Right lung (tissue), 10 donors: ENCODE data around the gene MYOZ2. TPM values are rescaled to one million over a fixed set of nuclear protein-coding genes. Genes with fewer than 3 reads are reported as not detected.

Experiments used
- DNase-seq, 2 donors: peaks; one replicate each; pipeline ENCODE4 v3.0.0-alpha.2; 2013
- long read RNA-seq, 8 donors: transcript quantifications; one replicate each; lab custom pipeline, GENCODE V29; 2026
- polyA plus RNA-seq, 5 donors: library from polyadenylated mRNA; unstranded; fragments of 120-200 nt; gene quantifications; one replicate each; pipeline versions ENCODE4 v1.2.1 to v1.2.3, GENCODE V29; 2013; ENCODE audit warnings: inconsistent platforms in 1 of 5, low replicate concordance in 1 of 5; ENCODE audit not compliant: insufficient read length in 5 of 5, insufficient read depth in 1 of 5

MYOZ2 gene
- polyA plus RNA-seq = 1 to 10 TPM in 1 of 5 donors, under 1 TPM in 4; 0.06 to 8.3 (median 0.20) TPM
- long read RNA-seq, donor 1 = 0 reads
- long read RNA-seq, donor 2 = 0 reads
- long read RNA-seq, donor 3 = 0 reads
- long read RNA-seq, donor 4 = 0 reads
- long read RNA-seq, donor 5 = 0 reads
- long read RNA-seq, donor 6, partial matches to known transcripts = 0 of 1 reads
- long read RNA-seq, donor 6, other reads (novel, unspliced or antisense) = 0 of 1 reads
- long read RNA-seq, donor 7, partial matches to known transcripts = 0 of 2 reads
- long read RNA-seq, donor 7, other reads (novel, unspliced or antisense) = 0 of 2 reads
- long read RNA-seq, donor 8 = 0 reads

DNA sequence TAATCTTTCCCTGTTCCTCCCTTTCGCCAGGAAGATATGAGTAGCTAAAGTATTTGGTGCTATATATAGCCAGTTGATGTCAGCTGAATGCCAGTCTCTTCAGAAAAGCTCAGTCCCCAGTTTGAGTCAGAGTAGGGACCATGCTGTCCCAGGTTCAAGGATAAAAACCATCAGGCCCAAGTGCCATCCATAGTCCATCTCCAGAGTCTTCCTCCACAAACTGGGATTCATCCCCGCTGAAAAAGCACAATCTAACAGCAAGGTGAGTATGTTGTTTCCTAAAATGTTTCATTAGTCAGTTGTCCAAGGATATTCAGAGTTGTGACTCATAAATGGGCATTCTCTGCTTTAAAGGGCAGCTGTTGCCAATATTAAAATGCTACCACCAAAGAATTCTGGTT lies at the start of gene MYOZ2:
MYOZ2 (plus strand) TSS at position 112 of the 401 bp plus-strand sequence. CDS start 694 bp downstream, outside the sequence.
- DNase-seq = no peak

DNA sequence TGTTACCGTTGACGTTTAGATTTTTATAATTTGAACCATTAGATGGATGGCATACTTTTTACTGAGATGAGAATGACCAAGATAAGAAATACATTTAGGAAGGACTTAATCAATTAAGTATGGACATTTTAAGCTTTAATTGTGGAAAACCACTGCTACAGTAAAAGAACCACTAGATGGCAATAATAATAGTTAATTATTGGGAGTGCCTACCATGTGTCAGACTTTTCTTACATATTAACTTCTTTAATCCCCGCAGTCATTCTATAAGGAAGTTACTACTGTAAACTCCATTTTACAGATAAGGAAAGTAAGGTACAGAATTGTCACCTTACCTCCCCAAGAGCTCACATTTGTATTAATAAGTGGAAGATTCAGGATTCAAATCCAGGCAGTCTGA lies 48.5 kb upstream of the MYOZ2 start:
- no peak for DNase-seq

DNA sequence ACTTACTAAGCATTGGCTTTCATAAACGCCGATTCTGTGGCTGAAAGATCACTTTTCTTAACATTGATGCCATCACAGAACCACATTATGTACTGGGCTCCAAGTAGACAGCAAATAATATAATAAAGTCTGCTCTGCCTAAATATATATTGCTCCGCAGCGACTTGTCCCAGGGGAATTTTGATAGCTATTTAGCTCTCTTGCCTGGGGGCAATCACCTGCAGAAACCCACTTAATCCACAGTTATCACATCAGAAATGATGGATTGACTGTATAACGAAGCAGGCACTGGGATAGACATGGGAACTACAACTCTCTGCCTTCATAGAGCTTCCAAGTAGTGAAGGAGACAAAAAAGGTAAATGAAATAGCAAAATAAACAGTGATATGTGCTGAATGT lies 48.0 kb upstream of the MYOZ2 start:
- no peak for DNase-seq

DNA sequence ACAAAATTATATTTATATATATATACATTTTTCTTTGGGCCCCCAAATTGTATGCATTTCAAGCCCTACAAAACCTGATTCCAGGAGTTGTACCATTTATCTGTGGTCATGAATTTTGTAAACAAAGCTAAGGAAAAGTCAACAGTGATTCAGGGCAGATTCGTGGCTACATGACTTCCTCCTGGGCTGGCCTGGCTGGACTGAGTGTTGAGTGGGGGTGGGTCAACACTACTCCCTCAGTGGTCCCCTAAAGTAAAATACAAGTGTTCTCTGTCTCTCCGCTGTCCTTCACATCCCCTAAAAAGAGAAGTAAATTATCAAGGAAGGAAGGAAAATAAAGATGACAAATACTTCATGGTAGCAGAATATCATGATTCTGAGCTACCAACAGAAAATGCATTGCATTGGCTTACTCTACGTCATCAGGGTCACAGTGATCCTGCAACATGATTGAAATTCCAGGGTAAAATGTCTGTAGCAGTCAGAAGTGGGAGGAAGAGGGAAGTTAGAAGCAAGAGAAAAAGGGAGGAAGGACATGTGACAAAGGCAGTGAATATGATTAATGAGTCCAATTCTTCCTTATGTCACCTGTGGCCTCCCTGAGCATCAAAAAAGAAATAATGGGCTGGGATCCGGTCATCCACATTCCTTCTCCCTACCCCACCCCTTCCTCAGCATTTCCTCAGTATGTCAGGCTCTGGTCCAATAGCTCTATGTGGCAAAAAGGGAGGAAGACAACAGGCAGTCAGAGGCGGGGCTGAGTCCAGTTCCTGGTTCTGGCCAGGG lies 42.4 kb upstream of the MYOZ2 start:
- DNase-seq = no peak

DNA sequence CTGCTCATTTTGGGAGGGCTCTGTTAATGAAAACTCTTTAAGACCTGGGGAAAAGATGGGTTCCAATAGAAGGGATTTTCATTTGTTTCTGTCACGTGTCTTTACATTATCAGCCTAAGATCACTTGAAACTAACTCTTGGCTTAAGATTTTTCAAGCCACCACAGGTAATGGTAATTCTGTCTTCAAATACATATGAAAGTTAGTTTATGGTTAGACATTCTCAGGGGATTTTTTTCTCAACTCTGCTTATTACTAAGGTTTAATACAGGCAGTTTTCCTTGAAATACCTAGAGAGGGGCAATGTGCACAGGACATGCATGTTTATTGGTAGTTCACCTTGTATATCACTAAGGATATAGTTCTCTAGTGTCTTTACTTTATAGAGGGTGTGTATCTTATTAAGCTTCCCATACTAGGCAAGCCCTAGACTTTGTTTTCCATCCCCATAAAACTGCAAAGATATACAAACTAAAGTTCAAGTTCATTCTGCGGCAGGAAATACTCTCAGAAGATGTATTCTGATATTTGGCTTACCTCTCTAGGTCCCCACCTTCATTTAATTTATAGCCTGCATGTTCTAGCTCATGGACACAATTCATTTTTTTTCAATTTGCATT lies 38.2 kb upstream of the MYOZ2 start:
- no peak for DNase-seq

DNA sequence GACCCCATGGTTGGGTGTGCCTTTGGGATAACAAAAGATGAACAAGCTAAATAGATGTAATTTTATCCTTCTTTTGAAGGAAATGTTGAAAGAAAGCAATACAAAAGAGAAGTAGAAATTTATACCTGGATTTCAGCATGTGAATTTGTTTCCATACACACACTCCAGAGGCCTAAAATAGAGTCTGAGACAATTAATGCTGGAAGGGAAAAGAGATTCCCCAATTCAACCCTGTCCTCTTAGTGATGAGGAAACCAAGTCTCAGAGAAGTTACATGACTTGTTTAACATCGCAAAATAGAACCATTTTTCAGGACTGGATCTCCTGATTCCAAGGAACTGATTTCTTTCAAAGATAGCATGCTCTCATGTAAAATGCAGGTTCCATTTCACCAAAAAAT lies 37.3 kb upstream of the MYOZ2 start:
- DNase-seq = no peak

DNA sequence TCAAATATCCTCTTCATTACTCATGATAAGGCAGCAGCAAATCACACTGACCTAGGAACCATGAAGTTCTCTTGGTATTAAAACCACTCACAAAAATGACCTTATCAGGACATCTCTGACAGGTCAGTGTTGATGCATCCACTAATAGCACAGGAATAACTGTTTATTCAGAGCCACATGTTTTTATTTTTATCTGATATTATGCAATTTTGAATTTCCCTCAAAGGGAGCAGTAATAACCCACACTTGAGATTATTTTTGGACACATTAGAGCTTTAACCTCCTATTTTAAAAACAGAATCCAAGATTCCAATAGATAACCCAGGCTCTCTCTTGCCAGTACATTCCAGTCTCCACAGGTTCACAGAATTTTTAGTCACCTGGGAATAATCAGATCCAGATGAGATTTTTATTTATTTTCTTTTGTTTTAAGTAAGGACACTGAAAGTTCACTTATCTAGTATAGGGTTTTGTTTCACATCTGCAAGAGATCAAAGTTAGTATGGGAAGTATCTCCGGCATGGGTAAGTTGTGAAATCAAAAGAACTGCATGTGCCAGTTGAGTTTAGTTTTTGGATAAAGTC lies 36.3 kb upstream of the MYOZ2 start:
- DNase-seq = no peak

DNA sequence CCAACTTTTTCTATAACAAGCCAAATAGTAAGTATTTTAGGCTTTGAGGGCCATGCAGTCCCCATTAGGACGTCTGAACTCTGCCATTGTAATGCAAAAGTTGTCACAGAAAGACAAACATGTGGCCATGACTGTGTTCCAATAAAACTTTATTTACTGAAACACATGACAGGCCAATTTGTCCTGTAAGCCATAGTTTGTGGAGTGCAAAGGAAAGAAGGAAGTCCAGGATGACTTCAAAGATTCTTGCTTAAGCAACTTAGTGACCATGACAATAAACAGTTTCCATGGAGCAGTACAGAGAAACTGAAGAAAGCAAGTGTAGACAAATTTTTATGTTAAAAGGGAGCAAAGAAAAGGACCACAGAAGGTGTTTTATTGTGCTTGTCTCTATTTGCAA lies 35.0 kb upstream of the MYOZ2 start:
- DNase-seq = no peak

DNA sequence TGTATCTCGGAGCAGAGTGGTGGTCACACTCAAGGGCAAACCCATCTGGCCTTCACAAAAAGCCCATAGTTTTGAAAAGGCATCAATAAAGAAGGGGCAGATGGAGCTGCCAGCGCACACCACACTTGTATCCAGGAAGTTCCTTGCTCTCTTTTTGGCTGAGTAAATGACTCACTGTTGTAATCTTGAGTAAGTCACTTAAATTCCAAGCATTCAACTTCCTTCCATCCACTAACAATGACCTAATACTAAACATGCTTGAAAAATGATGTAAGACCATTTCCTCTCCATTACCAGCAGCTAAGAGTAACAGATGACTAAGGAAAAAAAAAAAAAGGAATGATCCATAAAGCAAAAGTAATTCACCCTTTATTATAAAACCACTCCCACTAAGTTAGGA lies 32.4 kb upstream of the MYOZ2 start:
- no peak for DNase-seq

DNA sequence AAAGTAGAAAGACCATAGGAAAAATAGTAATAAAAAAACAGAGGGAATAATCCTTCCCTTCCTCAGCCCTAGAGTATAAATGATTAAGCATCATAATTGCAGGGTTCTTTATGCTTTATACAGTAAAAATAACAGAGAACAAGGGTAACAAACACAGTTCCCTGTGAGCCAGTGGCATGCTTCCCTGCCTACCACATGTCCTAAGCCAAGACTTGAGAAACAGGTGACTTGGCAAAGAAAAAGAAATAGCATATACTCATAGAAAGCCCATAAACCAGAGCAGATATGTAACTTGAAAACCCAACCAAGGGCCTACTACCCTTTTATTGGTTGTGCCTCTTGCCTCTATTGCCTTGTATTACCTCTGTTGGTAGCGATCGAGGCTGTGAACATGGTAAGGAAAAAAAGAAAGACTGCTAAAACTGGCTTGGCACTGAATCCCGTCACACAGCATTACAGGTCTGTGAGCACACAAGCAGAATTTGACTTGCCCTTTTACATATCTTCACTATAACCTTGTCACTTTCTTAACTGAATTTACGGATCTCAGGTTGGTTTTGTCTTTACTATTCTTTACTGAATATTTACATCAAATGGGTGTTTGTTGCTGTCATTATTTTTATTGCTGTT lies 30.9 kb upstream of the MYOZ2 start:
- DNase-seq = no peak

DNA sequence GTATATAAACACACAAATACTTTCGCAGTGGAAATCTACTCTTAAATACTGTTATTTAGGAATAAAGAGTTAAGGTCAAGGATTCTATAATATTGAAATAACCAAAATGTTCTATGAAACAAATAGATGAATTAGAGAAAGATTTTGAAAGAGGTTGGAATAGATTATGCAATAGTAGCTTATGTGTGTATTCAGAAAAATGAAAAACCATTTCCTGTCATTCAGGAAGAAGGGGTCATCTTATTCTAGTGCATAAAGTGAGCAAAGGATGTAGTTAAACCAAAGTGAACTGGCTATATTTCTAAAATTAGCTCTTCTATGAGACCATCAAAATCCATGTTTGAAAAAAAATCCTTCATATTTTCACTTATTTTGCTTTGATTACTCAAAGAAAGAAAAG lies 30.0 kb upstream of the MYOZ2 start:
- DNase-seq = no peak

DNA sequence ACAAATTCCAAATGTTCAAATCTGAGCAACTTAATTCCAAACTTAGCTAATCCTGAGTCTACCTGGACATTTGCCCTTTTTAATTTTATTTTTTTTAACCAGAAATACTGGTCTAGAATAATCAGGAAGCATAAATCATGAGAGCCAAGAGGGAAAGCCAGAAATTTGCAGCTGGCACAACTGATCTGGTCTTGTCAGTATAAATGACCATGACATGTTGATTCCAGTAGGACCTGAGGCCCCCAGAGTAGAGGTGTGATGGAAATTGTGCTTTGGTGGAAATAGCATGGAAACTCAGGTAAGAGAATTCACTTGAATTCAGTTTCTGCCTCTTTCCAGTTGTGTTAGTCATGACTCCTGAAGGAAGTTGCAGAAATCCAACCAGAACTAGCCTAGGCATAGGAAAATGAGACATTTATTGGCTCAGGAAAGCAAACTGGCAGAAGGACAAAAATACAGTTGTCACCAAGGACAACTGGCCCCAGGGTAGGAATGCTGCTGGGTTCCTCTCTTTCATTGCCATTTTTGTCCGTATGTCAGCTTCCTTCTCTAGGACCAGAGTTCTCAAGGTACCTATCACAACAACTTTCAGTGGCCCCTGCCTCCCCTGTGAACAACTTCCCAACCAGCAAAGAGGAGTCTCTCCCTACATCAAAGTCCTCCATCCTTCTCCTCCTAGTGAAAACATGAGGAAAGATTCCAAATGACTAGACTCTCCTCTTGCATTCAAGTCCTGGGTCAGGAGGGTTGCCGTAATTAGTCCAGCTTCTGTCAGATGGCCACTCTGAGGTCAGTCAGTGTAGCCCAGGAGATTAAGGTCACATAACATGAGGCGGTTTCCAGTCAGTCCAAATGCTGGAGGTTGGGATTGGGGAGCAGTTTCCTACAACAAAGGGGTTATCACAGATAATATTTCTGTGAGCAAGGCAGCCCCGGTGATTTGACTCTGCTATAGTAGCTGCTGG lies 29.3 kb upstream of the MYOZ2 start:
- no peak for DNase-seq

DNA sequence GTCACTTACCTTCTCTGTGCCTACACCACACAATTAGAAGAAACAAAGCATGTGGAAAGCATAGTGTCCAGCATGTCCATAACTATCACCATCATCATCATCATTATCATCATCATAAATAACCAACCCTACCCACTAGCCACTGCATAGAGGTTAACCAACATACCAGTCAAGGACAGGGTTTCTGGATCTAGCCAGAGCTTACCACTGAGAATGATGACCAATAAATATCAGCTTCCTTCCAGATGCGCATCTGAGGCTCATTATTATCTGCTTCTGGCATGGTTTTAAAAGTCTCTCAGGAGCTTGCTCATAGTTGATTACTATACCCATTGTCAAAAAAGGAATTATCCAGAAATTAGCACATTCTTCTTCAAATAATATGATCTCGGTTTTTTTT lies 25.5 kb upstream of the MYOZ2 start:
- DNase-seq = no peak

DNA sequence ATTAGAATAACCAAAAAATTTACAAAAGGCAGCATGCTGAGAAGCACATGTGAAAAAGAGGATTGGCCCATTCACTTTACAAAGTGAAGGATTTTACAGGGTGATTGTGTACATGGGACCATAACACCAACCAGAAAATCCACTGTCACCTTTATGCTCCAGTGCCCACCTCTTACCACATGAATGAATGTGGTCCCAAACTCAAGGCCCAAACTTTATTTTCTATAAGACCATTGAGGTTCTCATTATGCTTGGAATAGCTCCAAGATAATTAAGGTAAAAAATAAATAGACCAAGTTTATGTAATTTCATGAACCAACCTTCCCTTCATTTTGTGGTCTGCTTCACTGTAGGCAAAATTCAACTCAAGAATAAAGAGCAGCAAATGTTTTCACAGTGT lies 24.3 kb upstream of the MYOZ2 start:
- DNase-seq = no peak

DNA sequence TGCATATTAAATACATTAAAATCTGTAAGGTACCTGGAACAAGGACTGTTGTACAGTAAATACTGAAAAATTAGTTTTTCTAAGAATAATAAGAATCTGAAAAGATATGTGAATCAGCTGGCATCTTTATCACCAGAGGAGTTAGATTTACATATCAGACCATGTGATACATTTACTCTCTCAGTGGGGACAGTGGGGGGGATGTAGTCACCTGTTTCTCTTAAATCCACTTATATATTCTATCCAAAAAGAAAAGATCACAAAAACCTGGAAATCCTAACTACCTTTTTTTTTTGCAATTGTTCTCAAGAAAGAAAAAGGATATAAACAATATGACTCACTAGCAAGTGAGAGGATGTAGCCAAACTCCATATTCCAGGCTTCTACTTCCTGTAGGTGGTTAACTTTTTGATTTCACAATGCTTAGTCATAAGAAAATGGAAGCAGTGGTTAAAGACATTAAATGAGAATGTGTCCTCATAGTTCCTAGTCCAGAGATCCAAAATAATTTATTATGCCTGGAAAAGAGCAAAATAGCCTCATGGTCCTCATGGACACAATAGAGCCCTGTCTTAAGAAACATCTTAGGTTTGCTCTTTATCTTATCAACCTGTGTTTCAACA lies 22.5 kb upstream of the MYOZ2 start:
- DNase-seq = no peak

DNA sequence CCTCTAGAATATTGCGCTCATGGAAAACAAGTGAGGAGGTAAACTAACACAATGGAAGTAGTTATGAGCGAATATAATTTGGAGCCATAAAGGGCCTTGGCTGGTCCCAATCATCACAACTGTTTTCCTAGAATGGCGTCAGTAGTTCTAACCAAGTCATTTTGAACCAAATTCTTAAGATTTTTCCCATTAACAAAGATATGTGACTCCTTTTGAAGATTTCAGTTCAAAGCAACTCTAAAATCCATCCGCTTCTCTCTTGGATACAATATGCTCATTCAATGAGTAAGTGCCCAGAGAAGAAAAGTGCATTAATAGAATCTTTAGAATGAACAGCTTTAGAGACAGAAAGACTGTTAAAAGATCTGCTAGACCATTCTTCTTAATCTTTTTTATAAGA lies 19.6 kb upstream of the MYOZ2 start:
- DNase-seq = no peak

DNA sequence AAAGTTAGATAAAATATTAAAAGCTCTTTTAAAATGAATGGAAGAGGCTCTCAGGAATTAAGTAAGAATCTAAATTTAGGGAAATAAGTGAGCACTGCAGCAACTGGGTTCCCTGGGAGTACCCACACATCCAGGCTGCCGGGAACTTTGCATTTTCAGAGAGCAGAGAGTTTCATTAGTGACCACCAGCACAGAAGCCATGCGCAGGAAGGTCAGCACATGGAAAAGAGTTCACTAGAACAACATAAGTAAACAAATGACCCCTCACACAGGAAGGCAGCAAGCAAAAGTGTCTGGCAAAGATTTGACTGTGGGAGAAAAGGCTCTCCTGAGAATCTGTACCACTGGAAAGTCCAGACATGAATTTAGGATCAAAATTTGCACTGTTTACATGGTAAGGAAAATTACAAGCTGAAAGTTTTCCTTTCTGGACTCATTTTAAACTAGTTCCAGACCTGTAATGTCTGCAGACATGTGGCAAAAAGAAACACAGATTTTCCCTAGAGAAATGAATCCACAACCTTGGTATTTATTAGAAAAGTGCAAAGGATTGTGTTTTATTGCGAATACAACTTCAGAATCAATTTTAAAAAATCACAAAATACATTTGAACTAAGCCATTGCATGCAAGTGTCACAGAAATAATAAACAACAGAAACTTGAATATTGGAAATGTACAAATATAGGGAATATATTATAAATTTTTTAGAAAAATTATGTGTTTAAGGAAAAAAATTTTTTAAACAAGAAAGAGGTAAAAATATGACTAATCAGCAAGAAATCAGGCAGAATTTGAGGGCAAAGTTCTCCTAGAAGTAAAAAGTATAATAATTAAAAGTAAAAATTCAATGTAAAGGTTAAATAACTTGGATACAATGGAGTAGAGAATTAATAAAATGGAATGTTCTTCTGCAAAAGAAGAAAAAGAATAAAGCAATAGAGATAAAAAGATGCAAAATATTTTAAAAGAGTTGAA lies 18.4 kb upstream of the MYOZ2 start:
- no peak for DNase-seq

DNA sequence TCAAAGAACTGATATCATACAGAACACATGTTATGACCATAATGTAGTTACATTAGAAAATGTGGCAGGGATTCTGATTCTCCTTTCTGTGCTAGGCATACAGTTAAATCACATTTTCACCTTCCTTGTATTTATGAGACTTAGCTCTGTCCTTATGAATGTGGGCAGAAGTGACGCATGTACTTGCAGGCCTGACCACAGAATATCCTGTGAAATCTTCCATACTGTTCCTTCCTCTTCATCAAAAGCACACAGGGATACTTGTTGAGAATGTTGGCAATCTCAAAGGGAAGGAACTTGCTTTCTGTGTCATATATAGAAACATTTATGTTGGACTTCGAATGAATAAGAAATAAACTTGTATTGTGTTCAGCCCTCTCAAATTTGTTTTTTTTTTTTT lies 17.2 kb upstream of the MYOZ2 start:
- DNase-seq = no peak

DNA sequence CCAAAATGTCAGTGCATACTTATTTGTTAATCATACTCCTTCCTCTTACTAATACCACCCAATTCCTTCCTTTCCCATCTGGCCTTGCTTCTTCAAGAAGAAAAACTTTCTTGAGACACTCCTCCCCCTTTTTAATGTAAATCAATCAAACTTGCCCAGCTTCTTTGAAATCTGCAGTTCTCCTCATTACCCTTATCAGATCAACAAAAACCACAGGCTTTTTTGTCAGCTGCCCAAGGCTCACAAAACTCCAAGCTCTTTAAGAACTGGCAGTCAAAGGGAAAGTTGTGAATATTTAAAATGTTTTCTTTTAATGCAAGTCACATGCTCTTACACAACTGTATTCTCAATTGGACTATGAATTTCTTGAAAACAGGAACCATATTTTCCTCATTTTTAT lies 11.3 kb upstream of the MYOZ2 start:
- DNase-seq = no peak
